GDM1 (cell line): ENCODE results near the gene CNPY1.

Experiments
- DNase-seq: peaks from one replicate; lab custom pipeline; 2025; lab: John Stamatoyannopoulos, UW

The CNPY1 gene

DNA sequence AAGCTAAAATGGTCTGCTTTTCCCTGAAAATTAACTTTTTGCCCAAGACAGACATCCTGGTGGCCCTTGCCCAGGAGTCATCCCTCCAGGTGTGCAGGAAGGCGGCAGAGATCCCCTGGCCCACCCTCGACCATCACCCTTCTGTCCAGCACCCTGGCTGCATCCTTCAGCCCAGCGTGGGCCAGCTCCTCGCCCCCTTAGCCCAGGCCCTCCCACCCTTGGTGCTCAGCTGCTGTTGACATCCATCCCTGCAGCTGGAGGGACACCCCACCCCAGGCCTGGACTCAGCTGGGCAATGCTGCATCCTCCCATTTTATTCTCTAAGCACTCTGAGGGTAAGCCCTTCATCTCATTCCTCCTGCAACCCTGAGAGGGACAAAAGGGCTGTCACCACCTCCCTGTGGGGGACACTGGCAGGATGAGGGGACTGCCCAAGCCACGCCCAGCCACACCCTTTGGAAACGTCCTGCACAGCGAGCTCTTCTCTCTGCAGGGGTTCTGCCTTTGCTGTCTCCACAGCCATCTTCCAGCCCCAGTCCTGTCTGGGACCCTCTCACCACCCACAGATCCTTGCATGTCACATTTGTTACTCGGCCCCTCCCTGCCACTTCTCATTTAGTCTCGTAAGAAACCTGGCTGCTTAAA lies 57.8 kb downstream of the CNPY1 start:
- DNase-seq: no peak

DNA sequence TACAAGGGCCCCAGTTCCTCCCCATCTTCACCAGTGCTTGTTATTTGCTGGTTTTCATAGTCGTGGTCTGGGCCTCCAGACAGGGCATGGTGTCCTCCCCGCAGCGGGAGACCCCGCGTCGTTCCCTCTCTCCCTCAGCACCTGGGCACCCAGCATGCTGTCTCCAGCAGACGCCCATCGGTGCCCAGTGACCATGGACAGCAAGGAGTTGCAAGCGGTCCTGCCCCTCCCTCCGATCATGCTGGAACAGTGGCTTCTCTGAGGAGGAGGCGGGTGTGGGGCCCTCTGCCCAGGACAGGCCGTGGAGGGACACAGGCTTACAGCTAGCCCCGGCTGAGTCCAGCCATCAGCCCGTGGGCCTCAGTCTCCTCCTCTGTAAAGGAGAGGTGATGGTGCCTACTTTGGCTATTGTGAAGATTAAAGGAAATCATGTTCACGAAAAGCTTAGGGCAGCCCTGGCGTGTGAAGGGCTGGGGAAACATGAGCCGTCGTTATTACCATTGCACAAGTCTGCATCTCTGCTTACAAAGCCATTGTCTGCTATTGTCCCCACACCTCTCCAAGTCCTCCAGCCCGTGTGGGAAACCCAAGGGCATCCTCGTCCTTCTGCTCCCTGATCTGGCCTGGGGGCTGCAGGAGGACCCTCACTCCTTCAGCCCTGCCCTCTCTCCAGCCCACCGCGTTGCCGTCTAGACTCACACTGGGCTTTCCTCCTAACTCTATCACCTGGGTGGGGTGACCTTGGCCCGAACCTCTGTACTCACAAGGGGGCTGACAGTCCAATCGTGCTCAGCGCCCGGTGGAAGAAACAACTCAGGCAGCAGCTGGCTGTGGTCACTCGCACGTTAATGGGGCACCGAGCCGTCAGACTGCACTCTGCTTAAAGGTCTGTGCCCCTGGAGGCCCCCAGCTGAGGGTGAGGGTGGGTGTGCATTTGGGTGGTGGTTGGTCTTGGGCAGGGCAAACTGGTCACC lies 58.6 kb downstream of the CNPY1 start:
- no peak for DNase-seq

DNA sequence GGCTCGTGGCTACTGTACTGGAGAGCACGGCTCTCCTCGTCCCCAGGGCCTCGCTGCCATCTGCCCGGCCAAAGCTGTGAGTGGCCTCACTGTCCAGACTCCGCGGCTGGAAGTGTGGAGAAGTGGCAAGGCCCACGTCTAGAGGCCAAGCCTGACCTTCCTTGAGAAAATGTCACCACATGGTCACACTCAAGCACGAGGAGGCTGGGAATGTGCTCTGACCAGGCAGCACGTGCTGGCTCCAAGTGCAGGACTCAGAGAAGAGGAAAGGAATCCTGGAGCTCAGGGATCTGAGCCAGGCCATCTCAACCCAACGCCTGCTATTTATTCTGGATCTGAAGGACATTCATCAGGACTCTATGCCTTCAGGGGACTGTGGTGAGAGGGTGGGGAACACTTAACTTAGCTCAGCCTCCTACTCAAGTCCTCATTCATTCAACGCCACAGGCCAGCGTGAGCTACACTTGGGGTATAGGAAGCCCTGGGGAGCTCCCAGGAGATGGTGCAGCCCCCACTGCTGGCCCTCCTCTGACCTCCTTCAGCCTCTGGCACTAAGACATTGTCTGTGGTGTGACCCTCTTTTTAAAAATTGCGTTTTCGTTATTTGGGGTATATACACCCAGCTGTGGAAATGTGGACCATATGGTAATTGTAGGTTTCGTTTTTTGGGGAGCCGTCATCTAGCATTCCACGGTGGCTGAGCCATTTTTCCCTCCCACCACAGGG lies 59.4 kb downstream of the CNPY1 start:
- DNase-seq: no peak

DNA sequence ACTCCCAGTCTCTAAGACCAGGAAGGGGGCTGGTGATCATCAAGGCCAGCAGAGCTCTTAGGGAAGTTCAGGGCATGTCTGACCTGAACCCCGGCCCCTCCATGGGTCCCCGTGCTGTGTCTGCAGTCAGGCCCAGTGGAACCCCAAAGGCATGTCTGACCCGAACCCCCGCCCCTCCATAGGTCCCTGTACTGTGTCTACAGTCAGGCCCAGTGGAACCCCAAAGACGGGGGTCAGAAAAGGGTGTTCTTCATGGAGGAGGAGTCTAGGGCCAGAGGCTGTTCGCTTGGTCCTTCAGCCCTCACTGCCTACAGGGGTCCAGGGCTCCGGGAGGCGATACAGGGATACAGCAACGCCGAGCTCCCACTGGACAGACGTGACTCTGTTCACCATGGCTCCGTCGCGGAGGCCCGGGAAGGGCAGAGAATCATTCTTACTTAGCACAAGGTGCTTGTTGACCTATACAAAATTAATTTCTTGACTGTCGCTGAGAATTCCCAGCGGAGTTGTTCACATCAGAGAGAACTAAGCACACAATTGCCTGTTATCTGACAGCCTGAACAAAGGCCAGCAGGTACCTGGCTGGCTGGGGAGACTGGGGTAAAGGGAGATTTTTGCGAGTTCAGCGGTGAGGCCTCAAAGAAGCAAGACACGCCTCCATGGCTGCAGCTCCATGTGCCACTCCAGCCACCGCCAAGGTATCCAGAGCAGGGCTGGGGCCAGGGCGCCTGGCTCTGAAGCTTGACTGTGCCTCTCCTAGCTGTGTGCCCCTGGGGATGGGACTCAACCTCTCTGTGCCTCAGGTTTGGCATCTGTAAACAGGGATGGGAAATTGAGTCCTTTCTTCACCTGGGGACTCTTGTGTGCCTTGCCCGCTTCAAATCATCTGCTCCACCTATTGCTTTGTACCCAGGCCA lies 61.6 kb downstream of the CNPY1 start:
- no peak for DNase-seq

DNA sequence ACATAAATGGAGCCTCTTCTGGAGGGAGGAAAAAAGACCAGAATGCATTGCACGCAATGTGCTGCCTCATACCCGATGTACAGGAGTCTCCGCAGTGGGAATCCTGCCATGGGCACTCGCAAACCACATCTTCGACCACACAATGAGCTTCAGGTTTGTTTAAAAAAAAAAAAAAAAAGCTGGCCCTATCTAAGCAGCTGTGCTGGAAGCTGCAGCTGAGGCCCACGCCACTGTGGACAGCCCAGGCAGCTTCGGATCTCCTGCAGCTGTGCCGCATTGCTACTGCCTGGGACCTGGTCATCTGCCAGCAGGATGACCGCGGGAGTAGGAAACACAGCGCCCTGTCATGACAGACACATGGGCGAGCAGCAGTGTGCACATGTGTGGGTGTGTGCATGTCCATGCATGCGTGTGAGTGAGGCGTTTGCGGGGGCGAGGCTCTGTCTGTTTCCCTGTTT lies 62.5 kb downstream of the CNPY1 start:
- DNase-seq: no peak

DNA sequence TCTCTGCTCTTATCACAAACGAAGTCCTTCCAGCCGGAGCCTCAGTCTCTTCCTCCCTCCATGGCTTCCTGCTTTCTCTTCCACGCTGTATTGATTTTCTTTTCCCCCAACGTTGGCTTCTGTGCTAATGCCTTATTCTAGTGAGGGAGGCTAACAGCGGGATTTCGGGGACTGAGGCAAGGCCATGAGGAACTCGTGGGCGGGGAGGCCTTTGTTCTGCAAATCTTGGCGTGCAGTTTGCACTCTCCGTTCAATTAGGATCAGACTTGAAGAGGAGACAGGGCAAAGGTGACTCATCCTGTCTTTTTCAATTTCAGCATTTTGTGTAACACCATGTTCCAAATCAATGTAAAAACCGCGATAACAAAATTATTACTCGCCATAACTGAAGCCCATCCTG lies 63.1 kb downstream of the CNPY1 start:
- no peak for DNase-seq

DNA sequence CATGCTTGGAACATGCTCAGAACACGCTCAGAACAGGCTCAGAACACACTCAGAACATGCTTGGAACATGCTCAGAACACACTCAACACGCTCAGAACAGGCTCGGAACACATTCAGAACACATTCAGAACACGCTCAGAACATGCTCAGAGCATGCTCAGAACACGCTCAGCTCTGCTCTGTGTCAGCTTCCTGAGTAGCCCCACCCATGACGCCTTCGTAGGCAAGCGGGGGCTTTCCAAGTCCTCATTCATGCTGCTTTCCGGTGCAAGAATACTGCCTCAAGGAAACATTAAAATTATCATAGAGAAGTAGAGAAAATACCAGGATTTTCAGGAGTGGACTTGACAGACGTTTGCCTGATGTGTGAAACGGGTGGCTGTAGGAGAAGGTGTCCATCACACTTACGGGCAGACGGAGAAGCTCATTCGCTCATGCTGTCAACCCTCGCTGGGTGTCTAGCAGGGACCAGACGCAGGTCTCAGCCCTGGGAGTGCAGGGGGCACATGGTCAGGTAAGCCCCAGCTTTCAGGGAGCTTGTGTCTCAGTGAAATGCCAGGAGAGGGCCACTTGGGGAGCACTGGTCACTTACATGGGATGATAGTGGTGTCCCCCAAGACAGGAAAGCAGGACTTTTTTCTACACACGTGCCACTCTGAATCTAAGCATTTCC lies 63.7 kb downstream of the CNPY1 start:
- DNase-seq: no peak

DNA sequence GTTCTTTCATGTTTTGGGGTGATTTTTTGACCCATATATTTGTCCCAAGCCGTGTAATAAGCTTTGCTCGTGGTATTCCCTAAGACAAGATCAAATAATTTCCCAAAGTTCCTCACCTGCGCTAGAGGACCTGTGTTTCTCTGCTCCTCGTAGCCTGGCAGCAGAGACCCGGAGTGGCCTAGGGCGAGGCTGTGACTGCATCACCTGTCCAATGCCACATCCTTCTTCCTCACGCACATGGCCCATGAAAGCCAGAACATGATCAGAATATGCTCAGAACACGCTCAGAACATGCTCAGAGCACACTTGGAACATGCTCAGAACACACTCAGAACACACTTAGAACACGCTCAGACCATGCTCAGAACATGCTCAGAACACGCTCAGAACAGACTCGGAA lies 64.6 kb downstream of the CNPY1 start:
- no peak for DNase-seq

DNA sequence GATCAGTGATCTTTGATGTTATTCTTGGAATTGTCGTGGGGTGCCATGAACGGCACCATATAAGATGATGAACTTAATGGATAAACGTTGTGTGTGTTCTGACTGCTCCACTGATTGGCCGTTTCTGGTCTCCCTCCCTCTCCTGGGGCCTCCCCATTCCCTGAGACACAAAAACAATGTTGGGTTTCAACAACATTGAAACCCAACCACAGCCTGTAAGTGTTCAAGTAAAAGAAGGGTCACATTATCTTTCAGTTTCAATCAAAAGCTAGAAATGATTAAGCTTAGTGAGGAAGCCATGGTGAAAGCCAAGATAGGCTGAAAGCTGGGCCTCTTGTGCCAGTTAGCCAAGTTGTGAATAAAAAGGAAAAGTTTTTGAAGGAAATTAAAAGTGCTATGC lies 68.9 kb downstream of the CNPY1 start:
- DNase-seq: no peak

DNA sequence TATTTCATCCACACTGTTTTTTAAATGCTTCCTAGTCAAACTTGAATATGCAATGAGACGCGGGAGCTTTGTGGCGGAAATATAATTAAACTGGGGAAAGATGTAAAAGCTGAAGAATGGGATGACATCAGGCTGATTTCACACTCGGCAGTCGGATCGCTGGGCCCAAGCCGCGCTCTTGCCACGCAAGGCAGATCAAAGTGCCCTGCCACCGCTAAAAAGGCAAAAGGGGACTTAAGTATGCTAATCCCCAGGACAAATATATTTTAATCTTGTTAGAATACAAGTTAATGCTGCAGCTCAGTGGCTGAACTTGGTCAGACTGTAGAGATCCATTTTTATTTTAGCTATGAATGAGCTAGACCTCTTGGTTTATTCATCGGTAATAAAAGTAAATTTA lies 74.6 kb downstream of the CNPY1 start:
- DNase-seq: no peak

DNA sequence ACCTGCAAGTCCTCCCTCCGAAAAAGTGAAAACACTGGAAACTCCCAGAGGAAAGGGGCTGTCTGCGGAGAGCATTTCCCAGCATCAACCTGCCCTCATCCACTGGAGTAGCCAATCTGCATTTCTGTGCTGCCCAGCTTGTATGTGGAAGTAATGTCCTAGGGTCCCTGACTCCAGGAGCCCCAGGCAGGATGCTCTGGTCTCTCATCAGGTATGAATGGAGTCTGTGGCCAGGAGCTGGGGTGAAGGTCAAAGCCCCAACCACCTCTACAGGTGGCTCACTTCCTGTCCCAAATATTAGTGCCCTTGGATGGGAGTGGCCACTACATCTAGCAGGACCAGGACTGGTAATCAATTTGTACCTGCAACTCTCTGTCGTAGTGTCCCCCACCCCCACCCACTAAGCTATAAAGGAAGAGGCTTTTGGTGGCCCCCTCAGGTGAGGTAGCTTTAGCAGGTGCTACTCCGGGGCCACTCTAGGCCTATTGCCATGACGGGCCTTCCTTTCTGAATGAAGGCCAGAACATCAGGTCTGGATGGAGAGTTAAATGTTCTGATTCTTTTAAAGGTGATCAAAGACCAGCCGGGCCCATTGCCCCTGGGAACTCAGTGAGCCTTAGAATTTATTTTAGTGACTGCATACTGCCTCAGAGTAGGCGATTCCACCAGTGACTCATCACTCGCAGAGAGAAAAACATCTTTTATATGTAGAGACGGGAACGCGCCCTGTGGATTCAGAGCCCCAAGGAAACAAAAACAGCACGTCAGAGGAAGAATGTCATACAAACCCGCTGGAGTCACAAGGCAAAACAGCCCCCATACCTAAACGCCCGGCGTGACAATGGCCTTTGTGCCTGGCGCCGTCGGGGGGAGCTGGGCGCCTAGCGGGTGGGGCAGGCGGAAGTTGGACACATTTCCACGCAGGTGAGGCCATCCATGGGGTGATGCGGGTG lies 75.4 kb downstream of the CNPY1 start:
- DNase-seq: no peak

DNA sequence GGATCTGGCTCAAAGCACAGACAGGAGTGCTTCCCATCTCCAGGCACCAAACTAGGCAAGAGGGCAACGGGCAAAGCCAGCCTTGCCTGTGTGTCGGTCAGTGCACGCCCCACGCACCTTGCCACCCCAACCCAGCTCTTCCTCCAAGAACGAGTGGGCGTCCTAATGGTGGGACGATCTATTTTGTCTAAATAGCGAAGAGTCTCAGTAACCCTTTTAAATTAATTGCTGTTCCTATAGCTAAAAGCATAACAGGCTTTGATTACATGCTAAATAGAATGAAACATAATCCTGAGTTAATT lies 76.2 kb downstream of the CNPY1 start:
- DNase-seq: no peak

DNA sequence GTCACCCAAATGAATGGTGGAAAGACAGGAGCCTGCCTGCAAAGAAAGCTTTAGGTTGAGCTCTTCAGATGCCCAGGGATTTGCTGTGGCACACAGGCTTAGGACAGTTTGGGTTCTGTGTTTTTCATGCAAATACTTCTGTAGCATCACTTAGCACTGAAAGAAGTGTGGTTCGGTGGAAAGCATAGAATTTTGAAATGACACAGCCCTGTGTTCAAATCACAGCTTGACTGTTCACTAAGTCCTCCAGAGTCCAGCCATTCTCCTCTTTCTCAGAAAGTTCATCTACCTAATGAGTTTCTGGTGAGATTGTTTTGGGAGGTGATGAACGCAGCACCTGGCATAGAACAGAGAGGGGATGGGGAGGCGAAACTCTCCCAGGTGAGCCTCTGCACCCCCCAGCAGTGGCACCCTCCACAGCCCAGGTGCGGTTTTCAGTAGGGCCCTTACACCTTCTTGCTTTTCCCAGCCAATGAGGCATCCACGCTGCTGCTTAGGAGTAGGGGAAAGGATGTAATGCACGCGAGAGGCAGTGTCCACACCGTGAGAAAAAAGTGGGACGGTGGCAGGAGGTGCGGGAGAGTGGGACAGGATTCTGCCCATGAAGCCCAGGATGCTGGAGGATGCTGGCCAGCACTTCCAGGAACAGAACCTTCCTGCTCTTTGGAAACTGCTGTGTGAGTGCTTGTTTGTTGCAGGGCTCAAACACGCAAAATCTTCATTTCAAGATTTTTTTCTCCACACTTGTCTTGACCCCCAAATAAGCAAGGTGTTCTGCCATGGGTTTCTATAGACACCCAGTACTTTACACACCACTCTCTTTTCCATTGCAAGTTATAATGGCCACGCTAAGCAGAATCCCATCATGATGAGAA lies 76.8 kb downstream of the CNPY1 start:
- no peak for DNase-seq

DNA sequence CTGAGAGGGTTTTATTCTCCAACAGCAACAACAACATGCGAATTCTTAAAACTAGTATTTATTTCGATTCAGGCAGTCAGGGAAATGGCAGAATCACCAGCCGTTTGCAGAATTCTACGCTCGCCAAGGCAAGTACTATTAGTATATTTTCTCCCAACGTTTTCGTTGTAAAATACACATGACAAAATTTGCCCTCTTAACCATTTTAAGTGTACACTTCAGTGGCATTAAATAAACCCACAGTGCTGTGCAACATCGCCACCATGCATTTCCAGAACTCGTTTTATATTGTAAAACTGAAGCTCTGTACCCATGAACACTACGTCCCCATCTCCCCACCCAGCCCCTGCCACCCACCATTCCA lies 77.6 kb downstream of the CNPY1 start:
- DNase-seq: no peak

DNA sequence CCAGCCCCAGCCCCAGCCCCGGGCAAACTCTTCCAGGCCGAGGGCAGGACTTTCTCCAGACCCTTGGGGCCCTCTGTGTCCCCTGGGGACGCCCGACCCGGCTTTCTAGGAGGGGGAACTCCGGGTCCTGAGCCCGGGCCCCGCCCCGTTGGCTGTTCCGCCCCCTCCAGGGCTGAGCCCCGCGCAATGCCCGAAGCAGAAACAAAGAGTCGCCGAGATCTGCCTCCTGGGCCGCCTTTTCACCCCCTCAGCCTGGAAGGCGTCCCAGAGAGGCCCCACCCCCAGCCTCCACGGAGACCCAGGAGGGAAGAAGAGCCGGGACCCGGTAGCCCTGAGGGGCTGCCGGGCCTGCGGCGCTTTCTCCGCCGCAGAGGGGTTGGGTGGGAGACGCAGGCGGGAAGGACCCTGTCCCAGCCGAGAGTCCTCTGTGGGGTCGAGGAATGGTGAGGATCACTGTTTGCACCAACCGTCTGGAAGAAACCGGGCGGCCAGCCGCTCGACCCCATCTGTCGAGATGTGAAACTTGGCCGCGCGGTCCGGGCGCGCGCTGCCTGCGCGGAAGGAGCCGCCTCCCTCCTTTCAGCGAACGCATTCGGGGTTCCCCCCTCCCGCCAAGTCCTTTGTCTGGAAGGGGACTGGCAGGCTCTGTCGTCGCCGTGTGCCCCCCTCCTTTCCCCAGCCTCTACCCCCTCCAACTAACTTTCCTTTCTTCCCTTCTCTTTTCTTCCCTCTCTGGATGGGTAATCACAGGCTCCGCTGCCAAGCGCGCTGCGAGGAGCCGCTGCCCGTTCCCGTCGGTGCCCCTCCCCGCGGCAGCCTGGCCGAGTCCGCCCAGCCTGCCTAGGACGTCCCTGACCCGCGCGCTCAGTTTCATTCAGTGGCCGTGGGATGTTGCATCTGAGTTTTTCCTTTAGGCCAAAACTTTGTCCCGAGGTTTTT lies 78.2 kb downstream of the CNPY1 start:
- DNase-seq: no peak

DNA sequence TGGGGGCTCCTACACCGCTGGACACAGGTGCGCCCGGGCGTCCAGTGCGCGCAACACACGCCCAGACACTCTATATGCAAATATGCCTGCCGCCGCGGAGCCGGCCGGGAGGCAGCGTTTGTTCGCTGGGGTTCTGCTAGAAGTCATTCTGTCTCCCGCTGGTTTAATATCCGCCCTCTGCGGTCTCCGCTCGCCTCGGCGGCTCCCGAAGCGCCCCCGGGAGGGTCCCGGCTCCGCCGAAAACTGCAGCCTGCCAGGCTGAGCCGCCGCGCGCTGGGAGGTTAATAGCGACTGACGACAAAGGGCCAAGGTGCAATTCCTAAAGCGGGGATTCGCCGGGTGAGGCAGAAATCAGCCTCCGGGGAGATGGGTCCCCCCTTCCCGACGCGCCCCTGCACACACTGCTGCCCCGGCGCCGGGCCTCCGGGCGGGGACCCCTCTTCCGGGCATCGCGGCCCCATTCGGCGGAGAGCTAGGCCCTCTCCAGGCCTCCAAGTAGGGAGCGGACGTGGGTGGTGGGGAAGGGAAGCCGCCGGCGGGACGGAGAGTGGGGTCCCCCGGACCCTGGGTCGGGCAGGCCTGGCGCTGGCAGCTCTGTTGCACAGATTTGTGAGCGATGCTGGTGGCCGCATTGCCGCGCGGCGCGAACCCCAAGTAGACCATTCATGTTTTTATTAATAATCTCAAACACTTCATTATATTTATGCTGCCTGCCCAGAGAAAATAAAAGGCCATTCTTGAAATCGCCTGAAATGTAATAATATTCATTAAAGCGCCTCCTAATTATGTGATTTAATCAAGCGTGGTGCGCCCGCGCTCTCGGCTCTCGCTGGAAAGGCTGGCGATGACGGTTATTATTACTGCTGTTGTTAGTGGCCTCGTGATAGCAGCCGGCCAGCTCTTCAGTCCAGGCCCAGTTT lies 79.3 kb downstream of the CNPY1 start:
- DNase-seq: no peak
